Stimulated activated CD8-positive, alpha-beta memory T cell treated with anti-CD3 and anti-CD28 coated beads, Interleukin-15, amount 100 ng/mL, for 24 hours (primary cell): ENCODE data around the gene ASB12.
A peak's percentile ranks its signal among the peaks of the same experiment; 100 is the strongest.
"Not testable (repeated sequence)": the region's sequence is repeated elsewhere in the genome, so short reads cannot be mapped to it uniquely, and the experiment has no call there.

ENCODE experiments used
- DNase-seq: peaks from one replicate; pipeline ENCODE4 v3.0.0-alpha.2; 2020; ENCODE audit warnings: low read depth

Gene ASB12

DNA sequence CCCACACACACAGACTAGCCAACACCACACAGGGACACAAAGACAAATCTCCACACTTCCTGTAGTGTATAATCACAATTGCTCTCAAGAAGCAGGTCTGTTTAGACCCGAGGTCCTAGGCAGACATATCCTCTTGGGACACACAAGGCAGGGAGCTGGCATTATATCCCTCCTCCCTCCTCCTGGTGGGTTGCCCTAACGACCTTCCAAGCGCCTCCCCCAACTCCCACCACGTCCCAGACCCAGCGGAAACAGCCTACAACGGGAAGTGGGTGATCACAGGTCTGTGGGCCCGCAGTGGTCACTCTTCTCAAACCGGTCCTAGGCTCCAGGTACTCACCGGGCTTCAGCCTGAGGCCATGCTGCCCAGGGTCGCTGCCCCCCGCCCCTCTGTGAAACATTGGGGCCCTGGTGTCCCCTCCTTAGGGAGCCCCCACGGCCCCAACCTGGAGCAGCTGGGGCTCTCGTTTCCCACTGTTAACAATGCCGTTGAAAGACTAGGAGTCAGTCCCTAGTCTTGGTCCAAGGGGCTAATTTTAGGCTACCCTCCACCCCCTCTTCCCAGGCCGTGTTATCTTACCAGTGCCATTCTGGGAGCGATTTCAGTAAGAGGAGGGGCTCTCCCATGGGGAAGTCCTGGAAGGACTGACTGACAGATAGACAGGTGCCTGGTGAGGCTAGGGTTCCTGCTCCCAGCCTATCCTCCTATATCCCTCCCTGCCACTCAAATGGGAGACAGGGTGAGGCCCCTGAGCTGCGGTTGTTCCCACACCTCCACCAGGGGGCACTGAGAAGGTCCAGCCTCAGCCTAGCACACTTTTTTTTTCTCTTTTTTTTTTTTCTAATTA lies at the start of gene ASB12:
Gene ASB12 (minus strand): TSS at position 485 of the 848 bp plus-strand sequence. CDS start 4,957 bp downstream, outside the sequence.
- DNase-seq: no peak

GRCh38 chrX:64265265-64265664 lies 34.9 kb upstream of the ASB12 start:
- DNase-seq: no peak

DNA sequence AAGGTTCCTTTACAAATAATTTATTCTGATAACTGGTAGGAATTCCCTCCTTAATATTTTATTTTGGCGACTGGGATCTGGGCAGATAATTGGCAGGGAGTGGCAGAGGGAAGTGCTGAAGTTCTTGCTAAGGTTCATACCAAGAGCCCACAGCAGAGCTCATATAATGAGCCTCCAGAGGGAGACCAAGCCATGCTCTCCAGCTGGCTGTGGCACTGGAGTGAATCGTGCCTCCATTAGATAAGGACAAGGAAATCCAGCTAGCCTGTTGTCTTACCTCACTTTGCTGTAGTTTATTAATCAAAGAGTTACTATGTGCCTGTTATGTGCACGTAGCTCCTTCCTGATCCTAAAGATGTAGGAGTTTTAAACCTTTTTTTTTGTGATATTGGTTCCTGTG lies 1.3 kb downstream of the ASB12 start:
- no peak for DNase-seq

DNA sequence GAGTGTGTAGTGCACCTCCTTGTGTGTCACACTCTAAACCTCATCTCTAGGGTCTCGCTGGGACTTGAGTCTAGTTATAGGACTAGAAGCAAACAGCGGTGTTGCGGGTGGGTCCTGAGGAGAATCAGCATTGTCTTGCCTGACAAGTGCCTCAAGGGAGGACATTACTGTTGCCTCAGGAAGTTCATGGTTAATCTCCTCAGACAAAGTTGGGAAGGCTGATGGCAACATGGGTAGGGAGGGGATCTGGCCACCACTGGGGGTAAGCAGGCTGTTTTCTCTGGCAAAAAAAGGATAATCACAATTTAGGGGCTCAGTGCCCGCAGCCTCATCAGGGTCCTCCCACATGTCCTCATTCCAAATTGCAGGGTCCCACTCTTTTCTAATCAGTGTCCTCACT lies 12.4 kb downstream of the ASB12 start:
- DNase-seq: no peak

- DNase-seq: not testable (repeated sequence)
Measured at GRCh38 chrX:64213989-64214388, 16.4 kb downstream of the ASB12 start.

DNA sequence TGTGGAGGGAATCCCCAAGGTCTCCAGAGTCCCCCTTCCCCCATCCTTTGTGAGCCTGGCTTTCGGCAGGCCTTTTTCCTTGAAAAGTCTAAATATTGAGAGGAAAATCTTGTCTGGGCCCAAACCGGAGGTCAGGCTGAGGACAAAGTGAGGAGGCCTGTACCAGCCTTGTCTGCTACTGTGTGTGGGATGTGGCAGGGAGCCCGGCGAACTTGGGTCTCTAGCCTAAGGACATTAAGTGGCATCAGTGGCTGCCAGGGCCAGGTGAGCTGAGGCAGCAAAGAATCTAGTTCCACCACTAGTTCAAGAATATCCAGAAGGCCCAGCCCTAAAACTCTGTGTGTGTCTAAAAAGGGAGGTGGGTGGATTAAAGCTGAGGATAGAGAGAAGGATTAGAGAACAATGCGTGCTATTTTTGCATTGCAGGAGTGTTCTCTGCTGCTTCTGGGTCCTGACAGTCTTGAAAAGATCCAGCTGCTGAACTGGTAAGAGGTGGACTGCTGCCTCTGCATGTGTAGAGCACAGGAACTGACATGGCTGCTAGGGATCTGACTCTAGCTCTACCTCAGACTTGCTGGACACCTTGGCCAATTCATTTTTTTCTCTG lies 23.7 kb downstream of the ASB12 start:
- no peak for DNase-seq

DNA sequence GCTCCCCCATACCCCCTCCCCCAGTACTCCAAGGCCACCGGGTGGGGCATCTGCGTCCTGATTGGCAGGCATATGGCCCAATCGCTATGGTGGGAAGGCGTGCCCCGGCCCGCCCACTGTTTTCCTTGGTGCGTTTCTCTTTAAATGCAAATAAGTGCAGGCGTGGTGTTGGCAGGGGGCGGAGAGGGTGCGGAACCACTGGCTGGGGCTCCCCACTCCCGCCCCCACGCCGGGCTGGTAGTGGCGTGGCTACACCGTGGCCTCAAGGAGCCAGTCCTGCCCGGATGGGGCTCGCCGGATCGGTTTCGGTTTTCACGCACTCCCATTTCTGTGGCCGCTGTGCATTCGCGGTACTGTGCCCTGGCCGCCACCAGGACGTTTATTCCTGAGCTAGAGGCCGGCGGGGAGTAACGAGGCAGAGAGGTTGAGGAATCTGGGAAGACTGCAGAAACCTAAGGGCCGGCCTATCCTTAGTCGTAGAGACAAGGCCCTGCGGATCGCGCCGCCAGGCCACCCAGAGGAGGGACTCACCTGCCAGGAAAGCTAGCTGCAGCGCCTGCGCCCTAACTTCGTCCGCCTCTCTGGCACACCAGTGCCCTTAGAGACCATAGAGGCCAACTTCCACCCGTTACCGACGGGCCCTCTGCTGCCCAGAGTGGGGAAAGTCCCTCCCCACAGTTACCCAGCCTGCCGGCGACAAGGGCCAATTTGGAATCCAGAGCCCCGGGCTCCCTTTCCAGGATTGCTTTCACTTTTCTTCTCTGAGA lies 24.5 kb downstream of the ASB12 start:
- DNase-seq: peak; percentile 43

- DNase-seq: no peak
Measured at GRCh38 chrX:64205441-64205734, 25.0 kb downstream of the ASB12 start, which contains the start of gene AMER1. Gene AMER1 (minus strand): TSS chrX:64205708. CDS start chrX:64193286, 12,422 bp downstream.

- DNase-seq: no peak
Measured at GRCh38 chrX:64204701-64205440, 25.5 kb downstream of the ASB12 start.

- DNase-seq: no peak
Measured at GRCh38 chrX:64204252-64204651, 26.2 kb downstream of the ASB12 start.

DNA sequence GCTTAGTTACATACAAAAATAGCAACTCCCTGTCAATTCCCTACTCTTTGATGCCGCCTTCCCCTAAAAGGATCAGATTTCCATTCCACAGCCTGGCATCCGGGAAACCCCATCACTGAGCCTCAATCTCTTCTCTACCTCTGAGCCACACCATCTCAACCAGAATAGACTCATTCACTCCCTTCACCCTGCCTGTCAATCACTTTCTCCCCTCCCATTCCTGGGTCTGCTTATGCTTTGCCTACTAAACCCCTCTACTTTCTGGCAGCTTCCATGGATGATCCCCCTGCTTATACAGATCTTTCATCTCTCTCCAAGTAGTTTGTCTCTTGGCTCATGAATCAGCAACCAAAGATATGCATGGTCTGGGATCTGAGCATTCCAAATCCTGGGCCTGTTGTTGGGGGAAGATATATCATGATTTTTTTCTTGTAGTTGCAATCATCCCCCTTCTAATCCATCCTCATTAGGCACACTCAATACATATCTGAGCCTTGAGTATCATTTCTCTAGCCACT lies 27.5 kb downstream of the ASB12 start:
- no peak for DNase-seq

DNA sequence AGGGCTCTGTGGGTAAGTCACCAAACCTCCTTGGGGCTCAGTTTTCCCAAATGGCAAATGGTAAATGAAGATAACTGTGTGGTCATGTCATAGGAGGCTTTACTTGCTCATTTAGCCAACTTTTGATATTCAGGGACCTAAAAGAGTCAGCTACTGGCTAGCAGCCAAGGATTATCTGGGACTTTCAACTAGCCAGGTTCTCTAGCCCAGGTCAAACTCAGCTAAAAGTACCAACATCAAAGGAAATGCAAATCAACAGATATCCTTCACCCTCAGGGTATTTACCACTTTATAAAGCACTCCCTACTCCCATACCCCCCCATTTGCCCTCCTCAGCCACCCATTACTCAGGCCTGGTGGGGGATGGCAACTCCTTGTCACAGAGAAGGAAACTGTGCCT lies 32.4 kb downstream of the ASB12 start:
- DNase-seq: no peak

DNA sequence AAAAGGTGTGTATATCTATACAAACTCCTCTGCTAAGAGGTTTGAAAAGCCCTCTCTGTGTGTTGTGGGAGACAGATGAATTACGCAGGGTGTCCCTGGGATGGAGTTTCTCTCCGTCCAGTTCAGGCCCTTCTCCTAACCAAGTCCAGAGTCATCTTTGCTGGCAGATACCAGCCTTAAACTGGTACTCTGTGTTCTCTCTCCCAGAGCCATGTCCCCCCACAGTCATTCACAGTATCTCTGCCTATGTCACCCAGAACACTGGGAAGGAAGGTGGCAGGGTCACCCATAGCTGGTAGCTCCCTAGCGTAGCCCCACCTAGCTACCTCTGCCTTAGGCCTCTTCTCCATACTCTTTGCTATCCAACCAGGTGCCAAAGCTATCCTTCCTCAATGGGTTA lies 33.8 kb downstream of the ASB12 start:
- DNase-seq: no peak

- no peak for DNase-seq
Measured at GRCh38 chrX:64195862-64196261, 34.5 kb downstream of the ASB12 start.

GRCh38 chrX:64192673-64193072 lies 37.7 kb downstream of the ASB12 start:
- no peak for DNase-seq

DNA sequence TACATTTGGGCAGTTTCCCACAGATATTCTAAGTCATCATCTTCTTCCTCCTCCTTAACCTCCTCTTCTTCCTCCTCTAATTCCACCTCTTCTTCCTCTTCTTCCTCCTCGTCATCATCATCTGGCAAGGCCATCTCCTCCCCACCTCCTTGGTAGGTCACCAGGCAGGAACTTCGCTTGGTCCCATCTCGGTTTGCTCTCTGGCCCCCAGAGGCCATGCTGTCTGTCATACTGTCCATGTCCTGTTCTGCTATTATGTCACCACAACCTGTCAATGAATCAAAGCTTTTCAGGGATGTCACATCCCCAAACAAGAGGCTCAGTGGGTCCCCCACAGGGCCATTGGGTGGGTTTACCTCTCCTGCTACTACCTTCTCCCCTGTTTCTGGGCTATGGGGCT lies 38.4 kb downstream of the ASB12 start:
- DNase-seq: no peak

DNA sequence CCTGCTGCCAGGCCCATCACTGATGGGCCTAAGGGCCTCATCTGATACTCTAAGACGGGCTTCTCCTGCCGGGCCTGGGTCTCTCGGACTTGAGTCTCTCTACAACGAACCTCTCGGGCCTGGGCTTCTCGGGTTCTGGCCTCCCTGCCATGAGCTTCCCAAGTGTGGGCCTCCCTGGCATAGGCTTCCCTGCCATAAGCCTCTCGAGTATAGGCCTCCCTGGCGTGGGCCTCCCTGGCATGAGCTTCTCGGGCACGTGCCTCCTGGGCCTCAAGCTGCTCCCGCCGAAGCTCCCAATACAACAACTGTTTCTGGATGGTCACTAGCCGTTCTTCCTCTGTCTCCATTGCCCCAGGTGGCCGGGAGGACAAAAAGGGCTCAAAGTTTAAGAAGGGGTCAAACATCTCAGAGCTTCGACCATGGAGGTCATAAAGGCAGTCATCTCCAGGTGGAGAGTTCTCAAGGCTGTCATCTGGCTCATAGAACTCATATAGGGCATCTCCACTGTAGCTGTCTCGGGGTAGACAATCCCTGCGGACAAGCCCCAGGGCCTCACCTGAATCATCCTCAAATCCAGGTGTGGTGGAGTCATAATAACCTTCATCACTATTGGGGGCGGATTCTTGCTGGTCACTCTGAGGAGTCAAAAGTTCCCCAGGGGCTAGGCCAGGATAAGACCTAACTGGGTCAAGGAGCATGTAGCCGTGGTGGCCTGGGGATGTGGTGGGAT lies 39.0 kb downstream of the ASB12 start:
- no peak for DNase-seq

DNA sequence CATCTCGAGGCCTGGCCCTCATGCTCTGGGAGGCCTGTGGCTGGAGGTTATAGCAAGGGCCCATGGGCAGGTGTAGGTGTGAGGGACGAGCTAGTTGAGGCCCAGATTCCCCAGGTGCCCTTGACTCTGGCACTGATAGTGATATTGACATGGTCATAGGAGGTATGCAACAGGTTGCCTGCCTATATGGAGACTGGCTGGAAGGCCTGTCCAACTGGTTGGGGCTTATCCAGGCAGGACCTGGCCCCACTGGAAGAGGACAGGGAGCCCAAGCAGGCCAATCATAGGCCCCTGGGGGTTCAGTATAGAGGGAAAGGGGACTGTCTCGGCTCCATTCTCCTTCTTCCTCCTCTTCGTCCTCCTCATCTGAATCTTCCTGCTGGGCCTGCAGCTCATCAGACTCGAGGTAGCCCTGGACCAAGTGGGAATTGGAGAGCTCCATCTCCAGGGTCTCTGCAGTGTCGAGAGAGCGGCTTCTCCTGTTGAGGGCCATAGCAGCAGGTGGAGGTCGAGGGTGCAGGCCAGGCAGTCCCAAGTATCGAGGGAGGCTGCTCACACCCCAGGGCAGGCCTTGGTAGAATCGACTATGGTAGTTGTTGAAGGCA lies 40.2 kb downstream of the ASB12 start:
- no peak for DNase-seq

GRCh38 chrX:64188901-64189300 lies 41.5 kb downstream of the ASB12 start:
- DNase-seq: no peak

- no peak for DNase-seq
Measured at GRCh38 chrX:64187762-64188150, 42.7 kb downstream of the ASB12 start.
